ENCODE data around the gene ZNF345.

The ZNF345 gene

GRCh38 chr19:36916991-36917390, 66.3 kb downstream of the ZNF345 start:
- peak; percentile 39 for DNase-seq (ENCODE audit: low spot score)

DNA sequence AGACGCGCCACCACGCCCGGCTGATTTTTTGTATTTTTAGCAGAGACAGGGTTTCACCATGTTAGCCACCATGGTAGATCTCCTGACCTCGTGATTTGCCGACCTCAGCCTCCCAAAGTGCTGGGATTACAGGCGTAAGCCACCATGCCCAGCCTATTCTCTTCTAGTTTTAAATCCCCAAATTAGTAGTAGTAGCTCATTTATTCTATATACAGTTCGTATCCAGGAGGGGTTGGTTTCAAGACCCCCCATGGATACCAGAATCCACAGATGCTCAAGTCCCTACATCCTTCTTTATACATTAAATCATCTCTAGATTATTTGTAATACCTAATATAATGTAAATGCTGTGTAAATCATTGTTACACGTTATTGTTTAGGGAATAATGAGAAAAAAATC, 67.4 kb downstream of the ZNF345 start:
- no peak for DNase-seq (ENCODE audit: low spot score)
